GM18951 (cell line): ENCODE data around the gene NUDT9.
"Not testable (repeated sequence)": the region's sequence is repeated elsewhere in the genome, so short reads cannot be mapped to it uniquely, and the experiment has no call there.

Experiments
- POLR2A ChIP-seq: IDR thresholded peaks from 4 replicates; pipeline ENCODE4 v1.6.1; 2011; ENCODE audit warnings: mild to moderate bottlenecking; ENCODE audit not compliant: insufficient read length, insufficient read depth; ENCODE audit errors: extremely low read depth
- in situ Hi-C: fragments of 300-500 bp; cut with MboI; formaldehyde crosslinking; loops from one replicate; pipeline ENCODE4 v1.12.0; 2022; ENCODE audit warnings: low sequenced_read_pairs, mixed read lengths, inconsistent platforms; ENCODE audit not compliant: unreplicated experiment

NUDT9 gene

GRCh38 chr4:87422104-87423052, at the start of gene NUDT9:
NUDT9 (plus strand) TSS chr4:87422573; CDS start chr4:87422906, 333 bp downstream.
- in situ Hi-C loops: no loop called here
- peak; percentile 79 for TF ChIP-seq POLR2A

DNA sequence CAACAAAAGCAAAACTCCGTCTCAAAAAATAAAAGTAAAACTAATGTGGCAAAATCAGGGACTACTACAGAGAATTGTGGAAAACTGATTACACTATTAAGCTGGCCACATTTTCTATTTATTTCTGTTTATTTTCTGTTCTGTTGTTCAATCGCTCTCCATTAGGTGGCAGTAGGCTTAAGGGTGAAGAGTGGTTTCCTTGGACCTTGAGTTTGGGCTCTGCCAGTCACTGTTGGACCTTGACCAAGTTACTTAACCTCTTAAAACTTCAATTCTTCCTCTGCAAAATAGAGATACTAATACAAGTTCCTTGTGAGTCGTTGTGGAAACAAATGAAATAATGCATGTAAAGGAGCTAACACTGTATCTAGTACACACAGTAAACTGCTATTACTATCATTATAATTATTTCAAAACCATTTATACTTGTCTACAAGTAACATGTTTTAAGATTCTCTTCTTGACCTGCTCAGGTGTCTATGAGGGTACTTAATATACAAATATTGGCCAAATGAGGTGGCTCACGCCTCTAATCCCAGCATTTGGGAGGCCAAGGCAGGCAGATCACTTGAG, 46.6 kb upstream of the NUDT9 start:
- in situ Hi-C loops: loop anchor here (10.0 kb wide), 1 partner anchor 89 kb away; no protein-coding TSS in a partner anchor
- no peak for TF ChIP-seq POLR2A

GRCh38 chr4:87377816-87378215, 44.6 kb upstream of the NUDT9 start:
- in situ Hi-C loops: loop anchor here (10.0 kb wide), 1 partner anchor 87 kb away; no protein-coding TSS in a partner anchor
- TF ChIP-seq POLR2A: no peak

- TF ChIP-seq POLR2A: no peak
- in situ Hi-C loops: no loop called here
These were observed 40.3 kb upstream of the NUDT9 start for GRCh38 chr4:87382116-87382515.

GRCh38 chr4:87382931-87383330, 39.4 kb upstream of the NUDT9 start:
- in situ Hi-C loops: no loop called here
- no peak for TF ChIP-seq POLR2A

GRCh38 chr4:87384466-87385132, 37.8 kb upstream of the NUDT9 start:
- in situ Hi-C loops: not testable (repeated sequence)

DNA sequence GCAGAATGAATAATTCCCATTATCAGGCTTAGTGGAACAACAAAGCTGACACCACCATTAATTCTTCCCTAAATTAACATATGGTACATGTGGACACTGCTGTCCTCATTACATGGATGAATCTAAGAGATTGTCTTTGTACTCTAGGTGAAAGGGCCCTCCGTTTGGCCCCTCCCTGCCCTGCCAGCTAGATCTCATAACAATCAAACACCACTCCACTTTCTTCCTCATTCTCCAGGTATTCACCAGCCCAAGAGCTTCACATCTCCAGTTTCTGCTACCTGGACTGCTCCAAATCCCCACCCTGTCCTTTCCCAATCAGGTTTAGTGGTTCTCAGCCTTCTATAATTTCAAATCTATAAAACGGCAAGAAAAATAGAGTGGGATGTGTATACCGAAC, 35.1 kb upstream of the NUDT9 start:
- no peak for TF ChIP-seq POLR2A
- in situ Hi-C loops: no loop called here

DNA sequence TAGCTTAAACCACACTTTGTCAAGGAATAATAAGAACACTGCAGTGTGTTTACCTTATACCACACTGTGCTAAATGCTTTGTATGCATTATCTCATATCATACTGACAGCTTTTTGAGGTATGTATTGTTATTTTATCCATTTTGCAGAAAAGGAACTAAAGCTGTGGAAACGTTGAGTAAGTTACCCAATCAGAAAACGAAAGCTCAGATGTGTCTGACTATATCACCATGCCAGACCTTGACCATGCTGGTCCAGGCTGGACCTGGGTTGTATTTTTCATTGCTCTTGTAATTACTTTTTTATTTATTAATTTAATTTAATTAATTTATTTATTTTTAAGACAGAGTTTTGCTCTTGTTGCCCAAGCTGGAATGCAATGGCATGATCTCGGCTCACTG, 33.5 kb upstream of the NUDT9 start:
- in situ Hi-C loops: no loop called here
- no peak for TF ChIP-seq POLR2A

GRCh38 chr4:87390055-87390454, 32.3 kb upstream of the NUDT9 start:
- in situ Hi-C loops: not testable (repeated sequence)

DNA sequence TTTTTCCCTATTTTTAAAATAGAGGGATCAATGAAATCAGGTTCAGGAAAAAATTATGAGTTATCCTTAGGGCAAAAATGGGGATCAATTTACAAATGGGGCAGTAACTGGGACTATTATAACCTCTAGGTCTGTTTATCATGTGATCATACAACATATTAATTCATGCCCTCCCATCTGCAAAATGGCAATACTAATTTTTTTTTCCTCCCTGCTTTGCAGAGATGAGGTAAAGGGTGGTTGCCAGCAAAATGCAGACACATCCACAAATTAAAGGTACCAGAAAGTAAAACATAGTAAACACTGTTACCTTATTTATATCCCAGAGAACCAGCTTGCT, 31.9 kb upstream of the NUDT9 start:
- TF ChIP-seq POLR2A: no peak
- in situ Hi-C loops: no loop called here

GRCh38 chr4:87390891-87391575, 31.3 kb upstream of the NUDT9 start, which contains the start of gene HSD17B11:
HSD17B11 (minus strand) TSS chr4:87391188; CDS start chr4:87391070, 118 bp downstream.
- in situ Hi-C loops: no loop called here
- TF ChIP-seq POLR2A: peak; percentile 87

DNA sequence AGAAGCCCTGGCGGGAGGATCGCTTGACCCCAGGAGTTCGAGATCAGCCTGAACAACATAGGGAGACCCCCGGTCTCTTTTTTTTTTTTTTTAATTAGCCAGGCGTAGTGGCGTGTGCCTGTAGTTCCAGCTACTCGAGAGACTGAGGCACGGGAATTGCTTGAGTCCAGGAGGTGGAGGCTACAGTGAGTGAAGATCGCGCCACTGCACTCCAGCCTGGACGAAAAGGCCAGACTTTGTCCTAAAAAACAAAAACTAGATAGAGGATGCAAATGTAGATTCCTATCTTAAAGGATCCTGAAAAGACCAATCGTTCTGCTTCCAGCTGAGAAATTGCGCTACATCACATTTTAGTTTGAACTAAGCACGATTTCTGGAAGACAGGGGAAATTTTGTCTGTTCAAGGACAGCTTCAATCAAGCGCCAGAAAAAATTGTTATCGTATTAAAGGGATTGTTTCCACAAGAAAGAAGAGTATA, 30.8 kb upstream of the NUDT9 start:
- in situ Hi-C loops: no loop called here
- no peak for TF ChIP-seq POLR2A

DNA sequence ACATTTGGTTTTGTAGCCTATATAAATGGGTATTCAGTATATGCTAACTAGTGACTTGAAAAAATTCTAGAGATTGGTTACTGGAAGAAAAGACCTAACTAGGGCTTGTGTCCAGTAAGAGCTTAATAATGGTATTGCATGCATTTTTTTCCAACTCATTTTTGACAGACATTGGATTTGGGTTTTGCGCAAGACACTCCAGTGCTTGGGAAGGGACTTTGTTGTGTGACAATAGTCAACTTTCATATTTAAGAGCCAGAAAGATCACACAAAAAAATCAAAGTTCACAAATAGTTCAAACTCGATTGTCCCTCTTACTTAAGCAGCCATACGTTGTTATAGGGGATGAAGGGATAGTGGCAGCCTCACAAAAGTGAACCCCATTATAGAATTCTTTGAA, 30.2 kb upstream of the NUDT9 start:
- in situ Hi-C loops: no loop called here
- TF ChIP-seq POLR2A: no peak

GRCh38 chr4:87395073-87395472, 27.3 kb upstream of the NUDT9 start:
- in situ Hi-C loops: not testable (repeated sequence)

DNA sequence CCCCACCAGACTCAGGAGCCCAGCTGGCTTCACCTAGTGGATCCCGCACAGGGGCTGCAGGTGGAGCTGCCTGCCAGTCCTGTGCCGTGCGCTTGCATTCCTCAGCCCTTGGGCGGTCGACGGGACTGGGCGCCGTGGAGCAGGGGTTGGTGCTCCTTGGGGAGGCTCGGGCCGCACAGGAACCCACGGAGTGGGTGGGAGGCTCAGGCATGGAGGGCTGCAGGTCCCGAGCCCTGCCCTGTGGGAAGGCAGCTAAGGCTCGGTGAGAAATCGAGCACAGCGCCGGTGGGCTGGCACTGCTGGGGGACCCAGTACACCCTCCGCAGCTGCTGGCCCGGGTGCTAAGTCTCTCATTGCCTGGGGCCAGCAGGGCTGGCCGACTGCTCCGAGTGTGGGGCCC, 26.5 kb upstream of the NUDT9 start:
- in situ Hi-C loops: not testable (repeated sequence)
